Gastroesophageal sphincter (tissue), 3 donors: Measurements from ENCODE around the gene UBE2J2.

Experiments used
- CTCF ChIP-seq, 4 experiments: fragments of 200-600 bp in 2 of 4; fragments of 450-650 bp in 2 of 4; sonication (generic) in 1 of 4; IDR thresholded peaks; one replicate each; pipeline ENCODE4 v1.5.1; 2017 to 2019; ENCODE audit warnings: antibody characterized with exemption in 4 of 4, mild to moderate bottlenecking in 2 of 4, moderate library complexity in 2 of 4
- POLR2AphosphoS5 ChIP-seq: sonication (generic); formaldehyde crosslinking; IDR thresholded peaks from one replicate; pipeline ENCODE4 v1.6.1; 2017; ENCODE audit warnings: antibody characterized with exemption

- no peak for TF ChIP-seq CTCF (IDR thresholded peaks at IDR 0.05)
- TF ChIP-seq POLR2AphosphoS5, result no peak
These were observed 14.6 kb downstream of the UBE2J2 start for GRCh38 chr1:1259119-1259488.
